GM21423 (cell line): ENCODE results near the gene RHOA.
"Not testable (repeated sequence)": the region's sequence is repeated elsewhere in the genome, so short reads cannot be mapped to it uniquely, and the experiment has no call there.

ENCODE experiments used
- ATAC-seq: cut with Tn5 transposase; IDR thresholded peaks from one replicate; pipeline ENCODE4 v1.9.1; 2021; ENCODE audit warnings: mild to moderate bottlenecking, moderate library complexity; ENCODE audit not compliant: unreplicated experiment

RHOA gene

GRCh38 chr3:49371946-49372345, 39.8 kb downstream of the RHOA start:
- ATAC-seq = no peak

GRCh38 chr3:49370585-49371290, 41.0 kb downstream of the RHOA start:
- no peak for ATAC-seq

- ATAC-seq = no peak
Observed at GRCh38 chr3:49362561-49362960, 49.2 kb downstream of the RHOA start.

- no peak for ATAC-seq
Observed at GRCh38 chr3:49359623-49360022, 52.2 kb downstream of the RHOA start.

- ATAC-seq = no peak
Observed at GRCh38 chr3:49358884-49359225, 52.9 kb downstream of the RHOA start.

GRCh38 chr3:49358217-49358883, 53.4 kb downstream of the RHOA start, which contains the start of gene GPX1:
TSS of gene GPX1 (minus strand) at chr3:49358353. CDS start at chr3:49358278, 75 bp downstream.
- ATAC-seq = peak; percentile 80

- ATAC-seq = peak; percentile 22
Observed at GRCh38 chr3:49357443-49358216, 54.1 kb downstream of the RHOA start.

GRCh38 chr3:49357095-49357442, 54.7 kb downstream of the RHOA start:
- not testable (repeated sequence) for ATAC-seq

- no peak for ATAC-seq
Observed at GRCh38 chr3:49352890-49353421, 58.8 kb downstream of the RHOA start.

GRCh38 chr3:49352281-49352680, 59.5 kb downstream of the RHOA start:
- ATAC-seq = no peak

- no peak for ATAC-seq
Observed at GRCh38 chr3:49351521-49352011, 60.2 kb downstream of the RHOA start.

- no peak for ATAC-seq
Observed at GRCh38 chr3:49349348-49350114, 62.2 kb downstream of the RHOA start.

GRCh38 chr3:49348361-49348760, 63.4 kb downstream of the RHOA start:
- not testable (repeated sequence) for ATAC-seq

GRCh38 chr3:49346797-49347251, 65.0 kb downstream of the RHOA start:
- ATAC-seq = no peak

- ATAC-seq = no peak
Observed at GRCh38 chr3:49343163-49343562, 68.6 kb downstream of the RHOA start.

GRCh38 chr3:49341996-49342395, 69.8 kb downstream of the RHOA start:
- ATAC-seq = no peak

- peak; percentile 74 for ATAC-seq
Observed at GRCh38 chr3:49339941-49340800, 71.6 kb downstream of the RHOA start, which contains the start of gene USP4. TSS of gene USP4 (minus strand) at chr3:49340053. CDS start at chr3:49340024, 29 bp downstream.

GRCh38 chr3:49339581-49339940, 72.2 kb downstream of the RHOA start:
- ATAC-seq = no peak

GRCh38 chr3:49333916-49334633, 77.7 kb downstream of the RHOA start:
- no peak for ATAC-seq
